ENCODE data around the gene TMEM121B. TPM values are rescaled to one million over a fixed set of nuclear protein-coding genes. Genes with fewer than 3 reads are reported as not detected.

The TMEM121B gene
- total RNA-seq, 2 experiments from 2014 or later: 0.15 to 0.32 TPM

- no TSS peak for BruUV-seq (replicated peaks)
- no peak overlapping the region for H3K27ac ChIP-seq (ENCODE audit: low read depth, low read length, poor library complexity, severe bottlenecking)
- H2AFZ ChIP-seq (ENCODE audit: low read length): no peak overlapping the region
- no peaks in the 10 kb centered on the region for H3K9me2 ChIP-seq (ENCODE audit: insufficient read depth, low read length)
- H3K9me3 ChIP-seq (ENCODE audit: low read length): no peaks in the 10 kb centered on the region
- peaks cover 8% of the 10 kb centered on the region for H3K79me2 ChIP-seq (ENCODE audit: insufficient read depth, low read depth, low read length)
- no peaks in the 10 kb centered on the region for H3K4me1 ChIP-seq (ENCODE audit: insufficient read depth, low read length, poor library complexity, severe bottlenecking)
- CTCF ChIA-PET (ENCODE audit: unreplicated experiment): interaction anchor here (0.6 kb wide), 1 partner anchor 43 kb away, joined by 3 read pairs; no protein-coding TSS in a partner anchor
- no peak overlapping the region for H3K4me2 ChIP-seq (ENCODE audit: low read length)
- intact Hi-C loops (cut with micrococcal nuclease; ENCODE audit: unreplicated experiment): no loop called here
- DNase-seq (ENCODE audit: low spot score): no peak
- peaks cover 84% of the 10 kb centered on the region for H3K36me3 ChIP-seq (ENCODE audit: insufficient read depth, low read length)
- POLR2A ChIA-PET: interaction anchor here (1.3 kb wide), 1 partner anchor 13 kb away, joined by 4 read pairs; no protein-coding TSS in a partner anchor
- no peak overlapping the region for H3K4me3 ChIP-seq (ENCODE audit: low read depth, low read length, poor library complexity, severe bottlenecking)
- H4K20me1 ChIP-seq (ENCODE audit: insufficient read depth, low read length): peaks cover 7% of the 10 kb centered on the region; the same call in 1 of the 2 replicates
- no peak for TF ChIP-seq EZH2phosphoT487 (IDR thresholded peaks at IDR 0.05; ENCODE audit: borderline replicate concordance, low read depth, low read length)
- TF ChIP-seq, protein P1, sequence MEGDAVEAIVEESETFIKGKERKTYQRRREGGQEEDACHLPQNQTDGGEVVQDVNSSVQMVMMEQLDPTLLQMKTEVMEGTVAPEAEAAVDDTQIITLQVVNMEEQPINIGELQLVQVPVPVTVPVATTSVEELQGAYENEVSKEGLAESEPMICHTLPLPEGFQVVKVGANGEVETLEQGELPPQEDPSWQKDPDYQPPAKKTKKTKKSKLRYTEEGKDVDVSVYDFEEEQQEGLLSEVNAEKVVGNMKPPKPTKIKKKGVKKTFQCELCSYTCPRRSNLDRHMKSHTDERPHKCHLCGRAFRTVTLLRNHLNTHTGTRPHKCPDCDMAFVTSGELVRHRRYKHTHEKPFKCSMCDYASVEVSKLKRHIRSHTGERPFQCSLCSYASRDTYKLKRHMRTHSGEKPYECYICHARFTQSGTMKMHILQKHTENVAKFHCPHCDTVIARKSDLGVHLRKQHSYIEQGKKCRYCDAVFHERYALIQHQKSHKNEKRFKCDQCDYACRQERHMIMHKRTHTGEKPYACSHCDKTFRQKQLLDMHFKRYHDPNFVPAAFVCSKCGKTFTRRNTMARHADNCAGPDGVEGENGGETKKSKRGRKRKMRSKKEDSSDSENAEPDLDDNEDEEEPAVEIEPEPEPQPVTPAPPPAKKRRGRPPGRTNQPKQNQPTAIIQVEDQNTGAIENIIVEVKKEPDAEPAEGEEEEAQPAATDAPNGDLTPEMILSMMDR (conservative IDR thresholded peaks at IDR 0.05; ENCODE audit: low read length): no peak
Observed at GRCh38 chr22:17145021-17145680, 24.0 kb upstream of the TMEM121B start.

- no peaks in the 10 kb centered on the region for H3K4me1 ChIP-seq (ENCODE audit: insufficient read depth, low read length, poor library complexity, severe bottlenecking)
- CTCF ChIA-PET (ENCODE audit: unreplicated experiment): no interaction called here
- POLR2A ChIA-PET: interaction anchor here (0.6 to 1.3 kb wide), 2 partner anchors 12 to 348 kb away, joined by 3 to 5 read pairs; no protein-coding TSS in a partner anchor
- no peak overlapping the region for H3K27ac ChIP-seq (ENCODE audit: low read depth, low read length, poor library complexity, severe bottlenecking)
- H3K9me3 ChIP-seq (ENCODE audit: low read length): no peaks in the 10 kb centered on the region
- no TSS peak for BruUV-seq (replicated peaks)
- H3K4me3 ChIP-seq (ENCODE audit: low read depth, low read length, poor library complexity, severe bottlenecking): no peak overlapping the region
- H3K79me2 ChIP-seq (ENCODE audit: insufficient read depth, low read depth, low read length): no peaks in the 10 kb centered on the region
- TF ChIP-seq, protein P1 (conservative IDR thresholded peaks at IDR 0.05; ENCODE audit: low read length): no peak
- TF ChIP-seq EZH2phosphoT487 (IDR thresholded peaks at IDR 0.05; ENCODE audit: borderline replicate concordance, low read depth, low read length): no peak
- no peaks in the 10 kb centered on the region for H4K20me1 ChIP-seq (ENCODE audit: insufficient read depth, low read length)
- H3K9me2 ChIP-seq (ENCODE audit: insufficient read depth, low read length): no peaks in the 10 kb centered on the region
- H3K4me2 ChIP-seq (ENCODE audit: low read length): no peak overlapping the region
- no peak overlapping the region for H2AFZ ChIP-seq (ENCODE audit: low read length)
- intact Hi-C loops (cut with micrococcal nuclease; ENCODE audit: unreplicated experiment): no loop called here
- no peak for DNase-seq (ENCODE audit: low spot score)
- H3K36me3 ChIP-seq (ENCODE audit: insufficient read depth, low read length): peaks cover 82% of the 10 kb centered on the region
Observed at GRCh38 chr22:17143826-17144225, 22.7 kb upstream of the TMEM121B start.

DNA sequence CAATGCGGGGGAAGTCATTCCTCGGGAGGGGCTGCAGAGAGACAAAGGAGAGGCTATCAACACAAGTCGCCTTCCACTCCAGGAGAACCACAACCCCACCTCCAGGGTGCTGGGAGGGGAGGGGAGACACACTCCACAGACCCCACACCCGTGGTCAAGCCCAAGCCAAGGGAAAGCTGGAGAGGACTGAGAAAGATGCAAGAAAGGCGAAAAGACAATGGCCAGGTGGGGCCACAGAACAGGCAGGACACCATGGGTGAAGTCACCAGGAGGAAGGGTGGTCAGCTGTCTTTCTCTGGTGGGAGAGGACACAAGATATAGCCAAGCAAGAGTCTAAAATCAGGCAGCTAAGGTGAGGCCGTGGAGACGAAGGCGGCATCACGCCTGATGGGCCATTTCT, 21.9 kb upstream of the TMEM121B start:
- no peaks in the 10 kb centered on the region for H3K9me3 ChIP-seq (ENCODE audit: low read length)
- no peak overlapping the region for H3K4me2 ChIP-seq (ENCODE audit: low read length)
- no peaks in the 10 kb centered on the region for H3K79me2 ChIP-seq (ENCODE audit: insufficient read depth, low read depth, low read length)
- no peak overlapping the region for H3K4me3 ChIP-seq (ENCODE audit: low read depth, low read length, poor library complexity, severe bottlenecking)
- intact Hi-C loops (cut with micrococcal nuclease; ENCODE audit: unreplicated experiment): no loop called here
- DNase-seq (ENCODE audit: low spot score): no peak
- H3K27ac ChIP-seq (ENCODE audit: low read depth, low read length, poor library complexity, severe bottlenecking): no peak overlapping the region
- ChIA-PET CTCF (ENCODE audit: unreplicated experiment) (no interaction called here), POLR2A (interaction anchor here (1.3 to 1.4 kb wide), 2 partner anchors 9 to 11 kb away, joined by 3 to 5 read pairs; no protein-coding TSS in a partner anchor)
- H2AFZ ChIP-seq (ENCODE audit: low read length): no peak overlapping the region
- no peaks in the 10 kb centered on the region for H3K9me2 ChIP-seq (ENCODE audit: insufficient read depth, low read length)
- H3K36me3 ChIP-seq (ENCODE audit: insufficient read depth, low read length): peaks cover 82% of the 10 kb centered on the region
- H3K4me1 ChIP-seq (ENCODE audit: insufficient read depth, low read length, poor library complexity, severe bottlenecking): no peaks in the 10 kb centered on the region
- TF ChIP-seq, protein P1 (conservative IDR thresholded peaks at IDR 0.05; ENCODE audit: low read length): no peak
- TF ChIP-seq EZH2phosphoT487 (IDR thresholded peaks at IDR 0.05; ENCODE audit: borderline replicate concordance, low read depth, low read length): no peak
- BruUV-seq (replicated peaks): no TSS peak
- H4K20me1 ChIP-seq (ENCODE audit: insufficient read depth, low read length): no peaks in the 10 kb centered on the region

Measured in OCI-LY7 (cell line).